GM23338 (cell line): ENCODE results near the gene ATP10D. TPM values are rescaled to one million over a fixed set of nuclear protein-coding genes. Genes with fewer than 3 reads are reported as not detected.

Experiments
- ATAC-seq: fragments of 200-7000 bp; cut with Tn5 transposase; 3 replicates; pipeline ENCODE4 v1.9.1; 2020
- DNase-seq: peaks from one replicate; pipeline ENCODE4 v3.0.0-alpha.2; 2015; ENCODE audit warnings: low spot score
- H2AFZ ChIP-seq: fragments of 200-600 bp; sonication (generic); 2 replicates; pipeline ENCODE4 v1.8.0; 2016; ENCODE audit warnings: antibody characterized with exemption, mild to moderate bottlenecking, moderate library complexity
- H3F3A ChIP-seq: fragments of 200-600 bp; sonication (generic); replicated peaks from 2 replicates; pipeline ENCODE4 v1.8.0; 2017; ENCODE audit warnings: antibody characterized with exemption, mixed run types, low read depth
- H3K27ac ChIP-seq: fragments of 200-600 bp; sonication (generic); 2 replicates; pipeline ENCODE4 v1.6.1; 2016; ENCODE audit warnings: low read depth
- H3K27me3 ChIP-seq: fragments of 200-600 bp; sonication (generic); 2 replicates; pipeline ENCODE4 v1.8.0; 2016; ENCODE audit warnings: mild to moderate bottlenecking, mixed run types, moderate library complexity; ENCODE audit not compliant: insufficient read depth
- H3K36me3 ChIP-seq: fragments of 200-600 bp; sonication (generic); 2 replicates; pipeline ENCODE4 v1.8.0; 2016; ENCODE audit warnings: mild to moderate bottlenecking; ENCODE audit not compliant: insufficient read depth
- H3K4me1 ChIP-seq: fragments of 200-600 bp; sonication (generic); 2 replicates; pipeline ENCODE4 v1.8.0; 2016; ENCODE audit warnings: mild to moderate bottlenecking, moderate library complexity; ENCODE audit not compliant: insufficient read depth
- H3K4me2 ChIP-seq: fragments of 200-600 bp; sonication (generic); 2 replicates; pipeline ENCODE4 v1.7.1; 2017; ENCODE audit warnings: mixed run types
- H3K4me3 ChIP-seq: fragments of 200-600 bp; sonication (generic); 2 replicates; pipeline ENCODE4 v1.6.1; 2016; ENCODE audit warnings: mixed run types
- H3K79me2 ChIP-seq: fragments of 200-600 bp; sonication (generic); replicated peaks from 2 replicates; pipeline ENCODE4 v1.8.0; 2017; ENCODE audit warnings: mild to moderate bottlenecking; ENCODE audit not compliant: insufficient read depth
- H3K9me2 ChIP-seq: fragments of 200-600 bp; sonication (generic); 2 replicates; pipeline ENCODE4 v1.8.0; 2017; ENCODE audit not compliant: insufficient read depth
- H4K20me1 ChIP-seq: fragments of 200-600 bp; sonication (generic); replicated peaks from 2 replicates; pipeline ENCODE4 v1.8.0; 2017; ENCODE audit warnings: mild to moderate bottlenecking; ENCODE audit not compliant: insufficient read depth
- H3K27ac Mint-ChIP-seq: 2 replicates; pipeline ENCODE4 v1.8.0; 2020; ENCODE audit warnings: inconsistent platforms, mild to moderate bottlenecking, moderate library complexity, mixed read lengths
- H3K27me3 Mint-ChIP-seq: 3 replicates; pipeline ENCODE4 v1.8.0; 2022; ENCODE audit warnings: low read depth, mild to moderate bottlenecking, moderate library complexity, mixed read lengths, inconsistent platforms; ENCODE audit not compliant: insufficient read depth, poor library complexity
- H3K36me3 Mint-ChIP-seq: 3 replicates; pipeline ENCODE4 v1.8.0; 2021; ENCODE audit warnings: low read depth, mild to moderate bottlenecking, inconsistent platforms, moderate library complexity, mixed read lengths
- H3K4me1 Mint-ChIP-seq: 3 replicates; pipeline ENCODE4 v1.8.0; 2020; ENCODE audit warnings: mild to moderate bottlenecking, inconsistent platforms, mixed read lengths
- H3K4me3 Mint-ChIP-seq: 3 replicates; pipeline ENCODE4 v1.8.0; 2021; ENCODE audit warnings: moderate library complexity, mild to moderate bottlenecking, inconsistent platforms, mixed read lengths
- H3K9me3 Mint-ChIP-seq: 3 replicates; pipeline ENCODE4 v1.8.0; 2020; ENCODE audit warnings: moderate library complexity, mild to moderate bottlenecking, inconsistent platforms, mixed read lengths
- CREB1 ChIP-seq: fragments of 250-450 bp; sonication (Bioruptor Pico); IDR thresholded peaks from 2 replicates; pipeline ENCODE4 v1.5.0; 2020; ENCODE audit warnings: low read depth, mild to moderate bottlenecking, moderate library complexity
- CTCF ChIP-seq, 2 experiments: fragments of 200-600 bp in 1 of 2; sonication (generic) in 1 of 2; conservative IDR thresholded peaks; 2 replicates each; pipeline versions ENCODE4 v1.5.1 to v1.6.1; 2016 to 2017; ENCODE audit warnings: antibody characterized with exemption in 2 of 2, low read depth in 2 of 2, mild to moderate bottlenecking in 2 of 2, moderate library complexity in 1 of 2
- ETS1 ChIP-seq: IDR thresholded peaks from 2 replicates; pipeline ENCODE4 v1.6.1; 2016; ENCODE audit warnings: antibody characterized with exemption
- EZH2 ChIP-seq: fragments of 200-600 bp; sonication (generic); IDR thresholded peaks from one replicate; pipeline ENCODE4 v1.8.0; 2017; ENCODE audit warnings: antibody characterized with exemption, mild to moderate bottlenecking, low read depth; ENCODE audit not compliant: unreplicated experiment
- EZH2phosphoT487 ChIP-seq: fragments of 200-600 bp; sonication (generic); IDR thresholded peaks from one replicate; pipeline ENCODE4 v1.8.1; 2018; ENCODE audit warnings: antibody characterized with exemption; ENCODE audit not compliant: unreplicated experiment
- JUNB ChIP-seq: IDR thresholded peaks from one replicate; pipeline ENCODE4 v1.6.1; 2016; ENCODE audit warnings: antibody characterized with exemption; ENCODE audit not compliant: unreplicated experiment
- NANOG ChIP-seq: IDR thresholded peaks from 2 replicates; pipeline ENCODE4 v1.6.1; 2016; ENCODE audit warnings: antibody characterized with exemption, borderline replicate concordance
- POLR2AphosphoS5 ChIP-seq: IDR thresholded peaks from 2 replicates; pipeline ENCODE4 v1.6.1; 2016; ENCODE audit warnings: antibody characterized with exemption, low read depth
- REST ChIP-seq: IDR thresholded peaks from one replicate; pipeline ENCODE4 v1.6.1; 2018; ENCODE audit warnings: antibody characterized with exemption; ENCODE audit not compliant: unreplicated experiment
- STAT1 ChIP-seq: IDR thresholded peaks from one replicate; pipeline ENCODE4 v1.6.1; 2016; ENCODE audit warnings: antibody characterized with exemption; ENCODE audit not compliant: unreplicated experiment
- ZNF114 ChIP-seq: fragments of 250-450 bp; sonication (Bioruptor Pico); IDR thresholded peaks from 2 replicates; pipeline ENCODE4 v1.5.0; 2020; ENCODE audit warnings: mild to moderate bottlenecking, moderate library complexity
- ZNF331 ChIP-seq: fragments of 250-450 bp; sonication (Bioruptor Pico); IDR thresholded peaks from 2 replicates; pipeline ENCODE4 v1.5.0; 2020; ENCODE audit warnings: low read depth, mild to moderate bottlenecking, moderate library complexity
- ZNF462 ChIP-seq: fragments of 250-450 bp; sonication (Bioruptor Pico); IDR thresholded peaks from 2 replicates; pipeline ENCODE4 v1.5.0; 2020; ENCODE audit warnings: mild to moderate bottlenecking, moderate library complexity
- polyA plus RNA-seq: library from polyadenylated mRNA; unstranded; fragments of >200 nt; fragmentation: Nextera tagmentation; extraction: Ambion mirVana; gene quantifications from 2 replicates; pipeline ENCODE4 v1.2.1, GENCODE V29; 2016
- total RNA-seq: library from RNA; depleted of rRNA; stranded (reverse); fragments of >200 nt; shearing (Covaris generic); gene quantifications from 2 replicates; pipeline ENCODE4 v1.2.3, GENCODE V29; 2014

Gene ATP10D
- total and polyA plus RNA-seq, 2 experiments from 2014 or later, result 4.5 to 4.7 TPM

GRCh38 chr4:47505666-47506065 lies 20.6 kb downstream of the ATP10D start:
- DNase-seq, result no peak
- peaks cover 10% of the 10 kb centered on the region for H3K4me1 ChIP-seq
- Mint-ChIP-seq H3K27ac (no peak overlapping the region), H3K9me3 (no peaks in the 10 kb centered on the region), H3K27me3 (no peaks in the 10 kb centered on the region), H3K4me1 (peaks cover 14% of the 10 kb centered on the region; the same call in 2 of the 3 replicates), H3K36me3 (no peaks in the 10 kb centered on the region), H3K4me3 (no peak overlapping the region)
- no peaks in the 10 kb centered on the region for H3F3A ChIP-seq
- H3K79me2 ChIP-seq, result no peaks in the 10 kb centered on the region
- H3K9me2 ChIP-seq, result 0 out of 2 replicates have a peak, but pooled peaks cover 5% of the 10 kb centered on the region
- no peaks in the 10 kb centered on the region for H3K36me3 ChIP-seq
- no peak for ATAC-seq
- TF ChIP-seq JUNB (no peak), STAT1 (no peak), ZNF331 (no peak), NANOG (no peak), CTCF (conservative IDR thresholded peaks at IDR 0.05; ENCODE audit: low read depth in 2 of 2) (no peak), ETS1 (no peak), ZNF462 (CRISPR knock-in tag) (no peak), POLR2AphosphoS5 (no peak), CREB1 (no peak), ZNF114 (CRISPR knock-in tag) (no peak), EZH2 (no peak), REST (no peak), EZH2phosphoT487 (no peak)
- H4K20me1 ChIP-seq, result no peaks in the 10 kb centered on the region
- H3K27me3 ChIP-seq, result no peaks in the 10 kb centered on the region
- no peak overlapping the region for H2AFZ ChIP-seq
- no peak overlapping the region for H3K4me2 ChIP-seq
- H3K27ac ChIP-seq, result no peak overlapping the region
- H3K4me3 ChIP-seq, result no peak overlapping the region
